GM23338 (cell line): Measurements from ENCODE around the gene CIROP. TPM values are rescaled to one million over a fixed set of nuclear protein-coding genes. Genes with fewer than 3 reads are reported as not detected.

Experiments
- ATAC-seq: fragments of 200-7000 bp; cut with Tn5 transposase; 3 replicates; pipeline ENCODE4 v1.9.1; 2020
- DNase-seq: peaks from one replicate; pipeline ENCODE4 v3.0.0-alpha.2; 2015; ENCODE audit warnings: low spot score
- H2AFZ ChIP-seq: fragments of 200-600 bp; sonication (generic); 2 replicates; pipeline ENCODE4 v1.8.0; 2016; ENCODE audit warnings: antibody characterized with exemption, mild to moderate bottlenecking, moderate library complexity
- H3F3A ChIP-seq: fragments of 200-600 bp; sonication (generic); replicated peaks from 2 replicates; pipeline ENCODE4 v1.8.0; 2017; ENCODE audit warnings: antibody characterized with exemption, mixed run types, low read depth
- H3K27ac ChIP-seq: fragments of 200-600 bp; sonication (generic); 2 replicates; pipeline ENCODE4 v1.6.1; 2016; ENCODE audit warnings: low read depth
- H3K27me3 ChIP-seq: fragments of 200-600 bp; sonication (generic); 2 replicates; pipeline ENCODE4 v1.8.0; 2016; ENCODE audit warnings: mild to moderate bottlenecking, mixed run types, moderate library complexity; ENCODE audit not compliant: insufficient read depth
- H3K36me3 ChIP-seq: fragments of 200-600 bp; sonication (generic); 2 replicates; pipeline ENCODE4 v1.8.0; 2016; ENCODE audit warnings: mild to moderate bottlenecking; ENCODE audit not compliant: insufficient read depth
- H3K4me1 ChIP-seq: fragments of 200-600 bp; sonication (generic); 2 replicates; pipeline ENCODE4 v1.8.0; 2016; ENCODE audit warnings: mild to moderate bottlenecking, moderate library complexity; ENCODE audit not compliant: insufficient read depth
- H3K4me2 ChIP-seq: fragments of 200-600 bp; sonication (generic); 2 replicates; pipeline ENCODE4 v1.7.1; 2017; ENCODE audit warnings: mixed run types
- H3K4me3 ChIP-seq: fragments of 200-600 bp; sonication (generic); 2 replicates; pipeline ENCODE4 v1.6.1; 2016; ENCODE audit warnings: mixed run types
- H3K79me2 ChIP-seq: fragments of 200-600 bp; sonication (generic); replicated peaks from 2 replicates; pipeline ENCODE4 v1.8.0; 2017; ENCODE audit warnings: mild to moderate bottlenecking; ENCODE audit not compliant: insufficient read depth
- H3K9me2 ChIP-seq: fragments of 200-600 bp; sonication (generic); 2 replicates; pipeline ENCODE4 v1.8.0; 2017; ENCODE audit not compliant: insufficient read depth
- H4K20me1 ChIP-seq: fragments of 200-600 bp; sonication (generic); replicated peaks from 2 replicates; pipeline ENCODE4 v1.8.0; 2017; ENCODE audit warnings: mild to moderate bottlenecking; ENCODE audit not compliant: insufficient read depth
- H3K27ac Mint-ChIP-seq: 2 replicates; pipeline ENCODE4 v1.8.0; 2020; ENCODE audit warnings: inconsistent platforms, mild to moderate bottlenecking, moderate library complexity, mixed read lengths
- H3K27me3 Mint-ChIP-seq: 3 replicates; pipeline ENCODE4 v1.8.0; 2022; ENCODE audit warnings: low read depth, mild to moderate bottlenecking, moderate library complexity, mixed read lengths, inconsistent platforms; ENCODE audit not compliant: insufficient read depth, poor library complexity
- H3K36me3 Mint-ChIP-seq: 3 replicates; pipeline ENCODE4 v1.8.0; 2021; ENCODE audit warnings: low read depth, mild to moderate bottlenecking, inconsistent platforms, moderate library complexity, mixed read lengths
- H3K4me1 Mint-ChIP-seq: 3 replicates; pipeline ENCODE4 v1.8.0; 2020; ENCODE audit warnings: mild to moderate bottlenecking, inconsistent platforms, mixed read lengths
- H3K4me3 Mint-ChIP-seq: 3 replicates; pipeline ENCODE4 v1.8.0; 2021; ENCODE audit warnings: moderate library complexity, mild to moderate bottlenecking, inconsistent platforms, mixed read lengths
- H3K9me3 Mint-ChIP-seq: 3 replicates; pipeline ENCODE4 v1.8.0; 2020; ENCODE audit warnings: moderate library complexity, mild to moderate bottlenecking, inconsistent platforms, mixed read lengths
- CREB1 ChIP-seq: fragments of 250-450 bp; sonication (Bioruptor Pico); IDR thresholded peaks from 2 replicates; pipeline ENCODE4 v1.5.0; 2020; ENCODE audit warnings: low read depth, mild to moderate bottlenecking, moderate library complexity
- CTCF ChIP-seq, 2 experiments: fragments of 200-600 bp in 1 of 2; sonication (generic) in 1 of 2; conservative IDR thresholded peaks; 2 replicates each; pipeline versions ENCODE4 v1.5.1 to v1.6.1; 2016 to 2017; ENCODE audit warnings: antibody characterized with exemption in 2 of 2, low read depth in 2 of 2, mild to moderate bottlenecking in 2 of 2, moderate library complexity in 1 of 2
- ETS1 ChIP-seq: IDR thresholded peaks from 2 replicates; pipeline ENCODE4 v1.6.1; 2016; ENCODE audit warnings: antibody characterized with exemption
- EZH2 ChIP-seq: fragments of 200-600 bp; sonication (generic); IDR thresholded peaks from one replicate; pipeline ENCODE4 v1.8.0; 2017; ENCODE audit warnings: antibody characterized with exemption, mild to moderate bottlenecking, low read depth; ENCODE audit not compliant: unreplicated experiment
- EZH2phosphoT487 ChIP-seq: fragments of 200-600 bp; sonication (generic); IDR thresholded peaks from one replicate; pipeline ENCODE4 v1.8.1; 2018; ENCODE audit warnings: antibody characterized with exemption; ENCODE audit not compliant: unreplicated experiment
- JUNB ChIP-seq: IDR thresholded peaks from one replicate; pipeline ENCODE4 v1.6.1; 2016; ENCODE audit warnings: antibody characterized with exemption; ENCODE audit not compliant: unreplicated experiment
- NANOG ChIP-seq: IDR thresholded peaks from 2 replicates; pipeline ENCODE4 v1.6.1; 2016; ENCODE audit warnings: antibody characterized with exemption, borderline replicate concordance
- POLR2AphosphoS5 ChIP-seq: IDR thresholded peaks from 2 replicates; pipeline ENCODE4 v1.6.1; 2016; ENCODE audit warnings: antibody characterized with exemption, low read depth
- STAT1 ChIP-seq: IDR thresholded peaks from one replicate; pipeline ENCODE4 v1.6.1; 2016; ENCODE audit warnings: antibody characterized with exemption; ENCODE audit not compliant: unreplicated experiment
- ZNF114 ChIP-seq: fragments of 250-450 bp; sonication (Bioruptor Pico); IDR thresholded peaks from 2 replicates; pipeline ENCODE4 v1.5.0; 2020; ENCODE audit warnings: mild to moderate bottlenecking, moderate library complexity
- ZNF462 ChIP-seq: fragments of 250-450 bp; sonication (Bioruptor Pico); IDR thresholded peaks from 2 replicates; pipeline ENCODE4 v1.5.0; 2020; ENCODE audit warnings: mild to moderate bottlenecking, moderate library complexity
- polyA plus RNA-seq: library from polyadenylated mRNA; unstranded; fragments of >200 nt; fragmentation: Nextera tagmentation; extraction: Ambion mirVana; gene quantifications from 2 replicates; pipeline ENCODE4 v1.2.1, GENCODE V29; 2016
- total RNA-seq: library from RNA; depleted of rRNA; stranded (reverse); fragments of >200 nt; shearing (Covaris generic); gene quantifications from 2 replicates; pipeline ENCODE4 v1.2.3, GENCODE V29; 2014
- TF ChIP-seq, protein P1 (sequence below): IDR thresholded peaks from one replicate; pipeline ENCODE4 v1.6.1; 2018; ENCODE audit warnings: antibody characterized with exemption; ENCODE audit not compliant: unreplicated experiment

Gene CIROP
- total and polyA plus RNA-seq, 2 experiments from 2014 or later, result not detected

DNA sequence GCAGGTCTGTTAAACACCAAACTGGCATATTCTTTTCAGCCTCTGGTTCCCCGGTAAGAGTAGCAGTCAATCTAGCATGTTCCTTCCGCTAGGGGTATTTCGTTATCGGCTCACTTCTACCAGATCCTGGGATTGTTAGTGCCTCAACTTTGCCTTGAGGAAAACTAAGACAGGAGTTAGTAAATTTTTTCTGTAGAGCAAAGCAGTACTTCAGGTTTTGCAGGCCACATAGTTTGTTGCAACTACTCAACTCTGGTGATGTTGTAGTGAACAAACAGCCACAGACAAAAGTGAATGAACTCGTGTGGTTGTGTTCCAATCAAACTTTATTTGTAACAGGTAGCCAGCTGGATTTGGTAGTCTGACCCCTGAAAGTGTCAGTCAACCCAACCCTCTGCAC is 41.2 kb downstream of the CIROP start (continued):
- TF ChIP-seq ETS1, result no peak
- TF ChIP-seq EZH2phosphoT487, result no peak
- no peak for TF ChIP-seq ZNF114 (CRISPR knock-in tag)
- TF ChIP-seq NANOG, result no peak
- TF ChIP-seq STAT1, result no peak

GRCh38 chr14:23062002-23062401 is 42.8 kb downstream of the CIROP start:
- H3K9me2 ChIP-seq, result no peaks in the 10 kb centered on the region
- peaks cover 59% of the 10 kb centered on the region for H3K36me3 ChIP-seq
- H3K36me3 Mint-ChIP-seq, result peaks cover 88% of the 10 kb centered on the region
- H3K79me2 ChIP-seq, result peaks cover 34% of the 10 kb centered on the region
- H3K4me3 ChIP-seq, result no peak overlapping the region
- H3K9me3 Mint-ChIP-seq, result no peaks in the 10 kb centered on the region
- H3K4me2 ChIP-seq, result no peak overlapping the region
- no peak overlapping the region for H3K27ac Mint-ChIP-seq
- H3K4me3 Mint-ChIP-seq, result no peak overlapping the region
- H3K27me3 Mint-ChIP-seq, result peaks cover 19% of the 10 kb centered on the region
- peaks cover 3% of the 10 kb centered on the region; the same call in 1 of the 2 replicates for H3K4me1 ChIP-seq
- H3K27me3 ChIP-seq, result no peaks in the 10 kb centered on the region
- H4K20me1 ChIP-seq, result peaks cover 49% of the 10 kb centered on the region
- H3K4me1 Mint-ChIP-seq, result peaks cover 12% of the 10 kb centered on the region
- peak overlapping the region; percentile 59; the same call in 1 of the 2 replicates for H3K27ac ChIP-seq
- DNase-seq, result no peak
- H2AFZ ChIP-seq, result no peak overlapping the region
- ATAC-seq, result no peak
- peaks cover 70% of the 10 kb centered on the region for H3F3A ChIP-seq
- TF ChIP-seq EZH2phosphoT487 (no peak), CTCF (conservative IDR thresholded peaks at IDR 0.05; ENCODE audit: low read depth in 2 of 2) (no peak), CREB1 (CRISPR knock-in tag) (no peak), STAT1 (no peak), EZH2 (no peak), POLR2AphosphoS5 (no peak), ETS1 (no peak), ZNF462 (CRISPR knock-in tag) (no peak), JUNB (no peak)
- TF ChIP-seq, protein P1, sequence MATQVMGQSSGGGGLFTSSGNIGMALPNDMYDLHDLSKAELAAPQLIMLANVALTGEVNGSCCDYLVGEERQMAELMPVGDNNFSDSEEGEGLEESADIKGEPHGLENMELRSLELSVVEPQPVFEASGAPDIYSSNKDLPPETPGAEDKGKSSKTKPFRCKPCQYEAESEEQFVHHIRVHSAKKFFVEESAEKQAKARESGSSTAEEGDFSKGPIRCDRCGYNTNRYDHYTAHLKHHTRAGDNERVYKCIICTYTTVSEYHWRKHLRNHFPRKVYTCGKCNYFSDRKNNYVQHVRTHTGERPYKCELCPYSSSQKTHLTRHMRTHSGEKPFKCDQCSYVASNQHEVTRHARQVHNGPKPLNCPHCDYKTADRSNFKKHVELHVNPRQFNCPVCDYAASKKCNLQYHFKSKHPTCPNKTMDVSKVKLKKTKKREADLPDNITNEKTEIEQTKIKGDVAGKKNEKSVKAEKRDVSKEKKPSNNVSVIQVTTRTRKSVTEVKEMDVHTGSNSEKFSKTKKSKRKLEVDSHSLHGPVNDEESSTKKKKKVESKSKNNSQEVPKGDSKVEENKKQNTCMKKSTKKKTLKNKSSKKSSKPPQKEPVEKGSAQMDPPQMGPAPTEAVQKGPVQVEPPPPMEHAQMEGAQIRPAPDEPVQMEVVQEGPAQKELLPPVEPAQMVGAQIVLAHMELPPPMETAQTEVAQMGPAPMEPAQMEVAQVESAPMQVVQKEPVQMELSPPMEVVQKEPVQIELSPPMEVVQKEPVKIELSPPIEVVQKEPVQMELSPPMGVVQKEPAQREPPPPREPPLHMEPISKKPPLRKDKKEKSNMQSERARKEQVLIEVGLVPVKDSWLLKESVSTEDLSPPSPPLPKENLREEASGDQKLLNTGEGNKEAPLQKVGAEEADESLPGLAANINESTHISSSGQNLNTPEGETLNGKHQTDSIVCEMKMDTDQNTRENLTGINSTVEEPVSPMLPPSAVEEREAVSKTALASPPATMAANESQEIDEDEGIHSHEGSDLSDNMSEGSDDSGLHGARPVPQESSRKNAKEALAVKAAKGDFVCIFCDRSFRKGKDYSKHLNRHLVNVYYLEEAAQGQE, result no peak
